Muscle of arm (tissue), 14 donors: ENCODE measurements around the gene OR52K1. TPM values are rescaled to one million over a fixed set of nuclear protein-coding genes. Genes with fewer than 3 reads are reported as not detected.

Source experiments
- DNase-seq: peaks from one replicate; pipeline ENCODE4 v3.0.0-alpha.2; 2013
- long read RNA-seq, 11 donors: transcript quantifications; one replicate each; lab custom pipeline, GENCODE V29; 2026
- polyA plus RNA-seq, 12 donors: library from polyadenylated mRNA; unstranded; fragments of 120-200 nt; gene quantifications; one replicate each; pipeline ENCODE4 v1.2.1, GENCODE V29; 2013; ENCODE audit not compliant: insufficient read length in 12 of 12

Gene OR52K1
- under 1 TPM in 9 of 12 donors, not detected in 3; 0.08 to 0.73 (median 0.32) TPM for polyA plus RNA-seq
- long read RNA-seq, donor 1, result 0 reads
- long read RNA-seq, donor 2, result 0 reads
- long read RNA-seq, donor 3, result 0 reads
- long read RNA-seq, donor 4, result 0 reads
- long read RNA-seq, donor 5, result 0 reads
- long read RNA-seq, donor 6, result 0 reads
- long read RNA-seq, donor 7, result 0 reads
- long read RNA-seq, donor 8, result 0 reads
- long read RNA-seq, donor 9, result 0 reads
- long read RNA-seq, donor 10, result 0 reads
- long read RNA-seq, donor 11, result 0 reads

GRCh38 chr11:4482445-4482844, at the start of gene OR52K1:
OR52K1 (plus strand) TSS chr11:4482646; CDS start chr11:4488901, 6,255 bp downstream.
- no peak for DNase-seq

GRCh38 chr11:4433856-4434255, 48.6 kb upstream of the OR52K1 start:
- DNase-seq, result no peak

DNA sequence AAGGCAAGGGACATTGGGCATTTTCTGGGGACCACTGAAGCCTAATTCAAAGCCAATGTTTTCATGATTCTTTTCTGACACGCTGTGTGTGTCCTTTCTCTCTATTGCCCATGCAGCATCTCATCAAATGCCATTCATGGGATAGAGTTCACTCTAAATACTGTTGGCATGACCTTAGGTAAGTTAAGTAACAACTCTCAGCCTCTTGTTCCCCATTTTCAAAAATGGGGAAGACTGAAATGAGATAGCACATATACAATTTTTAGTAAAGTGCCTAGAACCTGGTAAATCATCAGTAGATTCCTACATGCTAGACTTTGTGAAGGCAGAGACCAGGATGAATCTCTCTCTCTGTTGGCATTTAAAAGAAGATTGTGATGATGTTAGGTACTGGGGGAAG, 46.0 kb upstream of the OR52K1 start:
- no peak for DNase-seq

- no peak for DNase-seq
These were observed 40.9 kb upstream of the OR52K1 start for GRCh38 chr11:4441515-4441914.

DNA sequence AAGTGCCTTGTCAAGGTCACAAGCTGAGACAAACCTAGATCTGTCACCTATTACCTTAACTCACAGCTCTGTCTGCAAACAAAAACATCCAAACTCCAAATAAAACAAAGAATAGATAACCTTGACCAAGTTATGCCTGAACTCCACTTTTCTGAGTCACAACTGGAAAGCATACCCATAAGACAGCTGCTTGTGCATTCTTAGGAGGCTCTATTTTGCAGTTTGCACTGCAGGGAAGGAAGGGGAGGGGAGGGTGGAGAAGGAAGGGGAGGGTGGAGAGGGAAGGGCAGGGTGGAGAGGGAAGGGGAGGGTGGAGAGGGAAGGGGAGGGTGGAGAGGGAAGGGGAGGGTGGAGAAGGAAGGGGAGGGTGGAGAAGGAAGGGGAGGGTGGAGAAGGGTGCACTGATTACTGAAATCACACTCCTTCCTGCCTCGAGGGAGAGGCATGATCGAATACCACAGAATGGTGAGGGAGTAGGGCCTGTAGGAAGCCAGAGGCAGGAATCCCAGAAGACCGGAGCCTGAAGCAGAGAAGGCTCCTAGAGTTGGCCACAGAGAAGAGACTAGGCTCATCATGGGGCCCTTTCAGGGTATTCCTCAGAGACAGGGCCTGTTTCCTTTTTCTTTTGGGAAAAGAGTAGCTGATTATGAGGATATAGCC, 39.1 kb upstream of the OR52K1 start:
- DNase-seq, result no peak

GRCh38 chr11:4448995-4449394, 33.5 kb upstream of the OR52K1 start, which contains the start of gene OR52K2:
OR52K2 (plus strand) TSS chr11:4449295; CDS start chr11:4449340, 45 bp downstream.
- DNase-seq, result no peak

GRCh38 chr11:4453118-4453517, 29.3 kb upstream of the OR52K1 start:
- DNase-seq, result no peak

GRCh38 chr11:4454021-4454420, 28.4 kb upstream of the OR52K1 start:
- DNase-seq, result no peak

GRCh38 chr11:4455419-4455818, 27.0 kb upstream of the OR52K1 start:
- DNase-seq, result no peak

GRCh38 chr11:4459500-4459899, 22.9 kb upstream of the OR52K1 start:
- no peak for DNase-seq

DNA sequence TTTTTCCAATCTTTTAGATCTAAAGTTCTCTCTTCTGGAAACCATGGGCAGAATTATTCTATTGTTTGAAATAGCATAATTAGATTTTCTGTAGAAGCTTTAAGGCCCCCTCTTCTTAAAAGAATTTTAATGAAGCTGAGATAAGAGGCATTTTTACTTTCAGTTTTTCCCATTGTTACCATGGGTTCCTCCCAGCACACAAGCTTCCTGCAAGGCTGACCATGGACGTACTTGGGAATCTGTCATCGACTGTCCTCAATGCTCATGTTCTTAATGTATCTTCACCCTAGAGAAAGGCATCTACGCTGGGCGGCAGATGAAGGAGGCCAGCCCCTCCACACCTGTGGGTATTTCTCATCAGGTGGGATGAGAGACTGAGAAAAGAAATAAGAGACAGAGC, 22.3 kb upstream of the OR52K1 start:
- DNase-seq, result no peak

DNA sequence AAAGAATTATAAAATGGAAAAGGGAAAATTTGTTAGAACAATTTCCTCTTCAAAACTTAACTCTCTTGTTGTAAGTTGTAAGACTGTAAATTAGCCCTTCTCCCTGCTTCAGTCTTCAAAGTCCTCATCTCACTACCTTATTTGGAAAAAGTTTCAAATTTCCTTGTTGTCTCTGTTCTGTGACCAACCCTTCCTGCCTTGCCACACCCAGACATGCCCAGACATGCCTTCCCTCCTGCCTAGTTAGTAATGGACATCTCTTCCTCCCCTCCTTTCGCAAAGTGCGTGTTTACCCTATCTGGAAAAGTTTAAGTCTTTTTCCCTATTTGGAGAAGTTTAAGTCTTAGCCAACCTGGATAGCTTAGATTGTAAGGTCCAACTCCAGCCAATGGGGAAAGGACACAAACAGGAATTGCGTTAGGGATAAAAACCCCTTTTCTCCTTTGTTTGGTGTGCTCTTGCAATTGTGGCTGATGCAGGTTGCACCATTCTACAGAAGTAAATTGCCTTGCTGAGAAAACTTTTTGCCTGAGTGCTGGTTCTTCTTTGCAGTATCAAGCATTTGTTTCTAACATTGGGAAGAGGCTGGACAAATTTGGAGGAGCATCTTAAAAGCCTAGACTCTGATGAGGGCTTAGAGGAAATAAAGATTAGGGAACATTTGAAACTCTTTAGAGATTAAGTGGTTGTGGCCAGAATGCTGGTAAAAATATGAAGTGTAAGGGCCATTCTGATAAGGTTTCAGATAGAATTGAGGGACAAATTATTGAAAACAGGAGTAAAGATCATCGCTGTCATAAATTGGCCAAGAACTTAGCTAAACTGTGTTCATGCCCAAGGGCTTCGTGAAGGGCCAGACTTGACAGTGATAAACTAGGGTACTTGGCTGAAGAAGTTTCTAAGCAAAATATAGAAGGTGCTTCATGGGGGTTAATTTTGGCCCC, 18.0 kb upstream of the OR52K1 start:
- no peak for DNase-seq

DNA sequence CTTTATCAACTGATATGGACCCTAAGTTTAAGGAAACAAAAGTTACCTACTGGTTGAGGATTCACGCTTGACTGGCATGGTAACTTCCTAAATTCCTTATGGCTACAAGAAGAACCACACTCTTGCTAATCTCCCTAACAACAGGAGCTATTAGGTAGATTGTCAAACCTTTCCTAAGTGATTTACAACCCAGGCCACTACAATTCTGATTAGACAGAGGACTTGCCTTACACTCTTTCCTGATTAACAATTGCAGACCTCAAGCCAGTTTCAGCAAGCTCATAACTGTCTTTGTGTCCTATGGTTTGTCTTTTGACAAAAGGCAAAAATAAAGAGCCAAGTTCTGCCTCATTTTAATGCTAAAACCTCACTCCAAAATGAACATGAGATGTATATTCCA, 17.0 kb upstream of the OR52K1 start:
- DNase-seq, result no peak

DNA sequence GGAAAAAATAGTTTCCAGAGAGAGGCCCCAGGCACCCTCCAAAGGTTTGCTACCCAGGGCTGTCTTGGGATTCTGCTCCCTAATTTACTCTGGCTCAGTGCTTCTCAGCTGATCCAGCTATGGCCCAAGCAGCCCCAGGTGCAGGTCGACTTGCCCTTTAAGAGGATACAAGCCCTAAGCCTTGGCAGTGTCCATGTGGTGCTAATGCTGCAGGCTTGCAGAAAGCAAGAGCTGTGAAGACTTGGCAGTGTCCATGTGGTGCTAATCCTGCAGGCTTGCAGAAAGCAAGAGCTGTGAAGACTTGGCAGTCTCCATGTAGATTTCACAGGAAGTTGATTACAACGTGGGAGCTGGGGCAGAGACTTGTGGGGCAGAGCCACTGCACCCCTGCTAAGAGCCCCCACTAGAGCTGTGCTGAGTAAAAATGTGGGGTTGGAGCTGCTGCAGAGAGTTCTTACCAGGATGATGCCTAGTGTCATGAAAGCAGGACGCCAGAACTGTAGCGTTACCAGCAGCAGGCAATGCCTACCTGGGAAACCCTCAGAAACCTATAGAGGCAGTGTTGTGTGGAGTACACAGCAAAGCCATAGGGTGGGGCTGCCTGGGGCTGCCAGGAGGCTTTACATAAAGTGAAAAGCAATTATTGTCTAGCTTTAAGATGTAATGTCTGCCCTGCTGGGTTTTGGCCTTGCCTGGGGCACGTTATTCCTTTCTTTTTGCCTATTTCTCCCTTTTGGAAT, 16.1 kb upstream of the OR52K1 start:
- DNase-seq, result no peak

GRCh38 chr11:4466871-4467442, 15.5 kb upstream of the OR52K1 start:
- no peak for DNase-seq

DNA sequence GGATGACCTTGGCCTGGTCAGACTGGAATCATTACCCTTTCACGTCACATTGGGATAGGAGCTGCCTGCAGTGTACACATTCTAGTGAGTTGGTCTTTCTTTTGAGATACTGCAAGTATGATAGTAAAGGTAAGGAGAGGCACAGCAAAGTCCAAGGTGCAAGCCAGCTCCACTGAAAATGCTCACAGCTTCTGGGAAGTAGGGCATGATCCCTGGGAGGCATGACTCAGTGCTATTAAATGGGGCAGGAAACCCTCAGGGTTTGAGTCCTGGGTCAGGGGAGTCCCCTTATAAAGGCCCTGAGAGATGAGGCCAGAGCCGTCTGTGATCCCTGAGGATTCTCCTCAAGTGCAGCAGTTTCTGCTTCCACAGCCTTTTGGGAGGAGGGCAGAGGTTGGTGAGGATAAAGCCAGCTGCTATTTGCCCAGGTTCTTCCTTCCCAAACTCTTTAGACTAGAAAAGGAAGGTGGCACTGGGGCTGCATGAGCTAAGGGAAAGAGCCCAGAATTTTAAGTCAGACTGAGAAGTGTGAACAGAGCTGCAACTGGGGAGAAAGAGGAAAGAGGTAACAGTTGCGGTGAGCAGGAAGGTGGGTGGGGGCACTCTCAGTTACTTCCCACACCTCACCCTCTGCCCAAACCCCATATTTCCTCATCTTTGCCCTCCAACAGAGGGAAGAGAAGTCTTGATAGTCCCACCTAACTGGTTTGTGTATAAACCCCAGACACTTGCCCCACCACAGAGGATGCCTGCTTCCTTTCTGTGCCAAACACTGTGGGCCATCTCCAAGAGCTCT, 14.4 kb upstream of the OR52K1 start:
- DNase-seq, result no peak

- DNase-seq, result no peak
These were observed 2.8 kb upstream of the OR52K1 start for GRCh38 chr11:4479644-4480043.

- no peak for DNase-seq
These were observed 1.7 kb upstream of the OR52K1 start for GRCh38 chr11:4480577-4481239.

DNA sequence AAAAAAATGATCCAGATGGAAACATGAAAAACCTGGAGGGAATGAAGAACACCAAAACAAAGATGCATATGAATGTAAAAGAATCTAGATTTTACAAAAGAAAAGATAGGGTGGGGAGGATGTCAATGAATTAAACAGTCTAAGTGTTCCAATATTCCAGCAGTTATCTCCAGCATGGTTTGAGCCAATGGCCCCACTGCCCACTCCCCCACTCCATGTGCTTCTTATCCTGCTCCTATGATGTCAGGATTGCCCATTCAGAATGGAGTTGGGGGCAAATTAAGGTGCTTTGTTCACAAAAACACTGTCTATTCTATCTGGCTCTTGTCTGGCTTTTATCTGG, 1.2 kb upstream of the OR52K1 start:
- DNase-seq, result no peak

DNA sequence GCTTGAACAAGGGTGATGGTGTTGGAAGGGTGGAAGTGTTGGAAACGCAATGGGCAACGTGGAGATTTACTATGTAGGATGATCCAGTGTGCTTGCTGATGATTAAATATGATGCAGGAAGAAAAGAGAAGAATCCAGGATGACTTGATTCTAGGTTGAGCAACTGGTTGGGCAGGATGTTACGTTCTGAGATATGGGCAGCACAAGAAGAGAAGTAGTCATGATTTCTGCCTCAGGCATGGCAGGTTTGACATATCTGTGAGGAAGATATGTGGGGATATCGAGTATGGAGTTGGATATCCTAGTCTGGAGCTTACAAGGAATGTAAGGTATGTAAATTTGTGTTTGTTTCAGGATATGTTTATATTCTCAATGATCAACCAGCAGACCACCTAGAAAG, 1.9 kb downstream of the OR52K1 start:
- no peak for DNase-seq
